Liver (tissue), 9 donors: ENCODE measurements around the gene TMEM259. TPM values are rescaled to one million over a fixed set of nuclear protein-coding genes. Genes with fewer than 3 reads are reported as not detected.

Experiments
- DNase-seq: peaks from one replicate; pipeline ENCODE4 v3.0.0-alpha.2; 2017; ENCODE audit warnings: low spot score
- H3K27ac ChIP-seq, 2 donors: one replicate each; pipeline ENCODE4 v1.7.0; 2013; ENCODE audit warnings: inconsistent platforms in 2 of 2, low read length in 2 of 2, control low read depth in 1 of 2, low read depth in 1 of 2, mild to moderate bottlenecking in 1 of 2
- H3K27me3 ChIP-seq, 4 donors: one replicate each; pipeline versions ENCODE4 v1.6.1 to v1.7.0; 2013; ENCODE audit warnings: low read length in 3 of 4, inconsistent platforms in 1 of 4, mild to moderate bottlenecking in 1 of 4, moderate library complexity in 1 of 4; ENCODE audit not compliant: control insufficient read depth in 4 of 4, insufficient read depth in 4 of 4
- H3K36me3 ChIP-seq, 4 donors: one replicate each; pipeline versions ENCODE4 v1.6.1 to v1.7.0; 2013; ENCODE audit warnings: low read length in 3 of 4, mild to moderate bottlenecking in 3 of 4, low read depth in 1 of 4, moderate library complexity in 1 of 4; ENCODE audit not compliant: control insufficient read depth in 4 of 4, insufficient read depth in 3 of 4
- H3K4me1 ChIP-seq, 4 donors: one replicate each; pipeline versions ENCODE4 v1.6.1 to v1.7.0; 2013; ENCODE audit warnings: low read length in 3 of 4, mild to moderate bottlenecking in 3 of 4, moderate library complexity in 1 of 4; ENCODE audit not compliant: control insufficient read depth in 4 of 4, insufficient read depth in 4 of 4
- H3K4me3 ChIP-seq, 3 donors: one replicate each; pipeline versions ENCODE4 v1.6.1 to v1.7.0; 2013; ENCODE audit warnings: low read length in 3 of 3, control low read depth in 1 of 3, low read depth in 1 of 3, mild to moderate bottlenecking in 1 of 3
- H3K9ac ChIP-seq, 2 donors: one replicate each; pipeline ENCODE4 v1.7.0; 2013; ENCODE audit warnings: low read length in 2 of 2, mild to moderate bottlenecking in 2 of 2, moderate library complexity in 2 of 2, control low read depth in 1 of 2, low read depth in 1 of 2
- H3K9me3 ChIP-seq, 4 donors: one replicate each; pipeline versions ENCODE4 v1.6.1 to v1.7.0; 2013; ENCODE audit warnings: low read length in 3 of 4; ENCODE audit not compliant: control insufficient read depth in 4 of 4
- EGR1 ChIP-seq, 2 donors: IDR thresholded peaks; 2 replicates each; pipeline ENCODE4 v1.6.1; 2016 to 2018; ENCODE audit warnings: antibody characterized with exemption in 2 of 2, low read depth in 2 of 2
- FOXA2 ChIP-seq: IDR thresholded peaks from 2 replicates; pipeline ENCODE4 v1.6.1; 2016; ENCODE audit warnings: antibody characterized with exemption
- GABPA ChIP-seq, 2 donors: IDR thresholded peaks in 1 of 2; conservative IDR thresholded peaks in 1 of 2; 2 replicates each; pipeline ENCODE4 v1.6.1; 2016; ENCODE audit warnings: antibody characterized with exemption in 2 of 2, mild to moderate bottlenecking in 1 of 2, moderate library complexity in 1 of 2
- HNF4A ChIP-seq, 2 donors: conservative IDR thresholded peaks; 2 replicates each; pipeline ENCODE4 v1.6.1; 2016; ENCODE audit warnings: antibody characterized with exemption in 2 of 2, mild to moderate bottlenecking in 2 of 2
- HNF4G ChIP-seq: IDR thresholded peaks from 2 replicates; pipeline ENCODE4 v1.6.1; 2016; ENCODE audit warnings: antibody characterized with exemption
- JUND ChIP-seq, 2 donors: IDR thresholded peaks; 2 replicates each; pipeline ENCODE4 v1.6.1; 2016; ENCODE audit warnings: antibody characterized with exemption in 2 of 2
- MAX ChIP-seq: IDR thresholded peaks from 2 replicates; pipeline ENCODE4 v1.6.1; 2016; ENCODE audit warnings: antibody characterized with exemption
- NR2F2 ChIP-seq: IDR thresholded peaks from 2 replicates; pipeline ENCODE4 v1.6.1; 2016; ENCODE audit warnings: antibody characterized with exemption
- RAD21 ChIP-seq, 2 donors: IDR thresholded peaks; 2 replicates each; pipeline ENCODE4 v1.6.1; 2016; ENCODE audit warnings: antibody characterized with exemption in 2 of 2, mild to moderate bottlenecking in 2 of 2
- REST ChIP-seq: IDR thresholded peaks from 2 replicates; pipeline ENCODE4 v1.6.1; 2016; ENCODE audit warnings: antibody characterized with exemption, mild to moderate bottlenecking
- RXRA ChIP-seq, 2 donors: IDR thresholded peaks; 2 replicates each; pipeline ENCODE4 v1.6.1; 2017 to 2018; ENCODE audit warnings: antibody characterized with exemption in 2 of 2, mild to moderate bottlenecking in 1 of 2
- SP1 ChIP-seq: IDR thresholded peaks from 2 replicates; pipeline ENCODE4 v1.6.1; 2018; ENCODE audit warnings: antibody characterized with exemption, mild to moderate bottlenecking
- TAF1 ChIP-seq: conservative IDR thresholded peaks from 2 replicates; pipeline ENCODE4 v1.6.1; 2016; ENCODE audit warnings: antibody characterized with exemption, mild to moderate bottlenecking
- WGBS: extraction: QIAGEN DNeasy Blood & Tissue Kit; methylation state at CpG from one replicate; pipeline ENCODE4 v1.1.7; 2013; 5-methylcytosine and 5-hydroxymethylcytosine counted together
- polyA plus RNA-seq, 2 donors: library from polyadenylated mRNA; stranded (reverse) in 1 of 2; unstranded in 1 of 2; fragments of 200-250 nt in 1 of 2; fragments of >200 nt in 1 of 2; fragmentation: Nextera tagmentation in 1 of 2; extraction: Ambion mirVana in 1 of 2; gene quantifications; one replicate each; pipeline versions ENCODE4 v1.2.1 to v1.2.3, GENCODE V29; 2013 to 2015
- total RNA-seq, 2 donors: library from RNA; depleted of rRNA; stranded (reverse); fragments of >200 nt; gene quantifications; one replicate each; pipeline ENCODE4 v1.2.3, GENCODE V29; 2014
- TF ChIP-seq, protein P1 (sequence below): fragments of 150-350 bp; IDR thresholded peaks from 2 replicates; pipeline ENCODE4 v1.5.1; 2017; ENCODE audit warnings: improper control_type of control experiment, low read depth, low read length; ENCODE audit not compliant: missing input control
- TF ChIP-seq, protein P2 (sequence below): IDR thresholded peaks from 2 replicates; pipeline ENCODE4 v1.6.1; 2016; ENCODE audit warnings: antibody characterized with exemption
- donor health status: healthy.
- donor health status: healthy.
- donor health status: healthy.
- donor health status: healthy.
- donor health status: healthy.

The TMEM259 gene
- total and polyA plus RNA-seq, 4 donors: 29.7 to 99.3 (median 57.3) TPM

GRCh38 chr19:976476-976875, 44.4 kb downstream of the TMEM259 start:
- Histone ChIP-seq H3K4me1 (peaks cover 6 to 11% (median 9%) of the 10 kb centered on the region in 4 donors), H3K27ac (no peak overlapping the region), H3K9ac (no peak overlapping the region), H3K27me3 (no peaks in the 10 kb centered on the region), H3K36me3 (peaks cover 0 to 2% (median 1%) of the 10 kb centered on the region in 4 donors), H3K4me3 (no peak overlapping the region), H3K9me3 (no peaks in the 10 kb centered on the region)
- WGBS: 87% methylated on average over 10 of the region's 10 CpGs
- TF ChIP-seq HNF4A (conservative IDR thresholded peaks at IDR 0.05) (no peak), NR2F2 (no peak), GABPA (IDR thresholded peaks at IDR 0.05 in 1 of 2, conservative IDR thresholded peaks at IDR 0.05 in 1 of 2) (no peak), EGR1 (IDR thresholded peaks at IDR 0.05; ENCODE audit: low read depth in 2 of 2) (no peak), RXRA (IDR thresholded peaks at IDR 0.05) (no peak), RAD21 (IDR thresholded peaks at IDR 0.05) (no peak), JUND (IDR thresholded peaks at IDR 0.05) (no peak), FOXA2 (no peak), HNF4G (no peak), REST (no peak), MAX (no peak), TAF1 (no peak), SP1 (no peak)
- TF ChIP-seq, protein P1, sequence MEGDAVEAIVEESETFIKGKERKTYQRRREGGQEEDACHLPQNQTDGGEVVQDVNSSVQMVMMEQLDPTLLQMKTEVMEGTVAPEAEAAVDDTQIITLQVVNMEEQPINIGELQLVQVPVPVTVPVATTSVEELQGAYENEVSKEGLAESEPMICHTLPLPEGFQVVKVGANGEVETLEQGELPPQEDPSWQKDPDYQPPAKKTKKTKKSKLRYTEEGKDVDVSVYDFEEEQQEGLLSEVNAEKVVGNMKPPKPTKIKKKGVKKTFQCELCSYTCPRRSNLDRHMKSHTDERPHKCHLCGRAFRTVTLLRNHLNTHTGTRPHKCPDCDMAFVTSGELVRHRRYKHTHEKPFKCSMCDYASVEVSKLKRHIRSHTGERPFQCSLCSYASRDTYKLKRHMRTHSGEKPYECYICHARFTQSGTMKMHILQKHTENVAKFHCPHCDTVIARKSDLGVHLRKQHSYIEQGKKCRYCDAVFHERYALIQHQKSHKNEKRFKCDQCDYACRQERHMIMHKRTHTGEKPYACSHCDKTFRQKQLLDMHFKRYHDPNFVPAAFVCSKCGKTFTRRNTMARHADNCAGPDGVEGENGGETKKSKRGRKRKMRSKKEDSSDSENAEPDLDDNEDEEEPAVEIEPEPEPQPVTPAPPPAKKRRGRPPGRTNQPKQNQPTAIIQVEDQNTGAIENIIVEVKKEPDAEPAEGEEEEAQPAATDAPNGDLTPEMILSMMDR: no peak
- TF ChIP-seq, protein P2, sequence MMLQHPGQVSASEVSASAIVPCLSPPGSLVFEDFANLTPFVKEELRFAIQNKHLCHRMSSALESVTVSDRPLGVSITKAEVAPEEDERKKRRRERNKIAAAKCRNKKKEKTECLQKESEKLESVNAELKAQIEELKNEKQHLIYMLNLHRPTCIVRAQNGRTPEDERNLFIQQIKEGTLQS: no peak
- DNase-seq: no peak

DNA sequence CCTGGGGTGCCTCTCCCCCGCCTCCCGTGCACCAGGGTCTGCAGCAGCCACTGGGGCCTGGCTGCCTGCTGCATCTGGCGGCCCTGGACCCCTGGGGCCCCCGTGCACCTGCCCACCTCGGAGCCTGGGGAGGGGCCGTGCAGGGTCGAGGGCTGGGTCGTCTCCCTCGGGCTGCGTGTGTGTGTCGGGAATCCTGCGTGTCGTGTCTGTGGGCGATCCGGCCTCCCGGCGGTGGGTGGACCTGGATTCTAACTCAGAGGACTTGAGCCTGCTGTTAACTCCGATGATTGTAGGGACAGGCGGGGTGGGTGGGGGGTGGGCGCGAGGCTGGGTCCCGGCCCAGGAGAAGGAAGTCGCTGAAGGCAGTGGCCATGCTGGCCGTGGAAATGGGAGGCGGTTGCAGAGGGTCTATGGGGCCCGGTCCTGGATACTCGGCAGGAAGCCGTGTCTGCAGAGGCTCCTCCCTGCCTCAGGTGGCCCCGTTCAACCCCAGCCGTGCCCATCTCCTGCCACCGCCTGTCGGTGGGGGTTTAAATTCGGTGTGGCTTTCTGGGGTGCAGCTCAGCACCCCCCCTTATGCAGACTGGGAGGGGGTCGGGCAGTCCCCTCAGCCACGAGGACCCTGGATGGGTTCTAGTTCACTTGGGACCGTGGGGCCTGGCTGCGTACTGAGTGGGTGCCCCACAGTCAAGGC, 46.2 kb downstream of the TMEM259 start:
- 87% methylated on average over 37 of the region's 37 CpGs for WGBS
- no peak overlapping the region for H3K4me3 ChIP-seq
- H3K9ac ChIP-seq: no peak overlapping the region
- TF ChIP-seq FOXA2 (no peak), REST (no peak), TAF1 (no peak), RXRA (IDR thresholded peaks at IDR 0.05) (no peak)
- TF ChIP-seq, protein P1: no peak
- TF ChIP-seq, protein P2: no peak
- DNase-seq: no peak
- H3K27ac ChIP-seq: no peak overlapping the region
- peaks cover 2 to 5% (median 4%) of the 10 kb centered on the region in 4 donors for H3K9me3 ChIP-seq
- H3K27me3 ChIP-seq: no peaks in the 10 kb centered on the region
- no peaks in the 10 kb centered on the region for H3K4me1 ChIP-seq
- peaks cover 3 to 9% (median 7%) of the 10 kb centered on the region in 4 donors for H3K36me3 ChIP-seq
